ENCODE results near the gene CTXN3. TPM values are rescaled to one million over a fixed set of nuclear protein-coding genes. Genes with fewer than 3 reads are reported as not detected.

CTXN3 gene
- total RNA-seq, 2 experiments from 2014 or later = not detected

GRCh38 chr5:127639828-127640227 lies 9.1 kb upstream of the CTXN3 start:
- intact Hi-C loops (cut with micrococcal nuclease) = no loop called here
- POLR2A ChIA-PET = no interaction called here
- Mint-ChIP-seq H3K27ac (no peak overlapping the region), H3K27me3 (no peaks in the 10 kb centered on the region), H3K4me3 (no peak overlapping the region), H3K4me1 (ENCODE audit: low read depth) (no peaks in the 10 kb centered on the region), H3K36me3 (ENCODE audit: low read depth) (no peaks in the 10 kb centered on the region), H3K9me3 (no peaks in the 10 kb centered on the region)
- no peak for ATAC-seq
- DNase-seq = no peak
- CTCF ChIA-PET = no interaction called here
- TF ChIP-seq CTCF (IDR thresholded peaks at IDR 0.05) = no peak

DNA sequence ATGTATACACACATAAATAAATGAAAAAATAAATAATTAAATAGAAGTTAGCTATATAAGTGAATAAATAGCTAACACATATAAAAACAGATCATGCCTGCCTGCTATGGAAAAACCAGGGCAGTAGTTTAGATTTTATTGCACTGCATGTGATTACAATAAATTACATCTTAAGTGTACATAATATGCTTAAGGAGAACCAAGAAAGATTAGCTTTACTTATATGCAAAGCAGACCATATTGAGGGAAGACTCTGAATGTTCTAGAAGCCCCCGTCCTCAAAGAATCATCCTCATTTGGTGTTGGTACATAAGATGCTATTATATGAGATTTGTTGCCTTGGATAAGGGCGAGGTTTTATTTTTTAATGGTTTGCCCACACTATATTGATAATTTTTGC lies 5.9 kb upstream of the CTXN3 start:
- Mint-ChIP-seq H3K4me3 (no peak overlapping the region), H3K27me3 (no peaks in the 10 kb centered on the region), H3K36me3 (ENCODE audit: low read depth) (no peaks in the 10 kb centered on the region), H3K9me3 (no peaks in the 10 kb centered on the region), H3K27ac (no peak overlapping the region), H3K4me1 (ENCODE audit: low read depth) (no peaks in the 10 kb centered on the region)
- DNase-seq (no peak), ATAC-seq (no peak)
- TF ChIP-seq CTCF (IDR thresholded peaks at IDR 0.05) = no peak
- CTCF ChIA-PET = interaction anchor here (1.3 kb wide), 1 partner anchor 191 kb away, joined by 3 read pairs; no protein-coding TSS in a partner anchor
- POLR2A ChIA-PET = no interaction called here
- intact Hi-C loops (cut with micrococcal nuclease) = no loop called here

GRCh38 chr5:127643607-127644006 lies 5.3 kb upstream of the CTXN3 start:
- Mint-ChIP-seq H3K27me3 (no peaks in the 10 kb centered on the region), H3K9me3 (no peaks in the 10 kb centered on the region), H3K4me3 (no peak overlapping the region), H3K36me3 (ENCODE audit: low read depth) (no peaks in the 10 kb centered on the region), H3K4me1 (ENCODE audit: low read depth) (no peaks in the 10 kb centered on the region), H3K27ac (no peak overlapping the region)
- ChIA-PET POLR2A (no interaction called here), CTCF (interaction anchor here (1.3 kb wide), 1 partner anchor 190 kb away, joined by 3 read pairs; no protein-coding TSS in a partner anchor)
- intact Hi-C loops (cut with micrococcal nuclease) = no loop called here
- ATAC-seq = no peak
- DNase-seq = no peak
- TF ChIP-seq CTCF (IDR thresholded peaks at IDR 0.05) = no peak

- DNase-seq (no peak), ATAC-seq (no peak)
- intact Hi-C loops (cut with micrococcal nuclease) = no loop called here
- ChIA-PET POLR2A (no interaction called here), CTCF (no interaction called here)
- H3K9me3 Mint-ChIP-seq = no peaks in the 10 kb centered on the region
- H3K4me1 Mint-ChIP-seq (ENCODE audit: low read depth) = no peaks in the 10 kb centered on the region
- no peak for TF ChIP-seq CTCF (IDR thresholded peaks at IDR 0.05)
- no peak overlapping the region for H3K27ac Mint-ChIP-seq
- no peaks in the 10 kb centered on the region for H3K27me3 Mint-ChIP-seq
- H3K4me3 Mint-ChIP-seq = no peak overlapping the region
- H3K36me3 Mint-ChIP-seq (ENCODE audit: low read depth) = no peaks in the 10 kb centered on the region
Observed at GRCh38 chr5:127645300-127645726, 3.6 kb upstream of the CTXN3 start.

DNA sequence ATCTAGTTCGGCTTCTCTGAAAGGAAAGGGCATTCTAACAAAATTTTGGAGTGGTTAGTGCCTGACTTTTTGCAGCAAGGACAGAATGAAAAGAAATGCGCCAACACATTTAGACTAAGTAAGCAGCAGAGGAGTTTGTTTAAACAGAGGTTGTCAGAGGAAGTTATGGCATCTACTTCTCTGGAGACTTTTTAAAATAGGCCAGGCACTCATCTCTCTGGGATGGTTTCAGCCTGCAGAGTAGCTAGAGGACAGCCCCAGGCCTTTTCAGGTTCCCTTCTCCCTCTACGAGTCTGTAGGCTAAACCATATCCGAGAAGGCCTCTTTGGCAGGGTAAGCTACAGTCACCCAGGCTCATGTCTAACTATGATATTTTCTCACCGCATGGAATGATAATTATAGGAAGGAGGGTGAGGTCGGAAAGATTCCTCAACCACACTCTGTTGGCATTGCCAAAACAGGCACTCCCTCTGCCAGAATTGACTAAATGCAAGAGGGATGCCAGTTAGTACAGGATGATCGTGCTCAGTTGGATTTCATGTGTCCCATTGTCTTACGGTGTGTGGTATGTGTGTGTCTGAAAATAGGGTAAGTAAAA lies 1.4 kb upstream of the CTXN3 start:
- Mint-ChIP-seq H3K4me3 (no peak overlapping the region), H3K27ac (no peak overlapping the region), H3K4me1 (ENCODE audit: low read depth) (no peaks in the 10 kb centered on the region), H3K27me3 (no peaks in the 10 kb centered on the region), H3K36me3 (ENCODE audit: low read depth) (no peaks in the 10 kb centered on the region), H3K9me3 (no peaks in the 10 kb centered on the region)
- ChIA-PET POLR2A (no interaction called here), CTCF (no interaction called here)
- ATAC-seq (no peak), DNase-seq (no peak)
- intact Hi-C loops (cut with micrococcal nuclease) = no loop called here
- TF ChIP-seq CTCF (IDR thresholded peaks at IDR 0.05) = no peak

Data from activated CD8-positive, alpha-beta T cell treated with anti-CD3 and anti-CD28 coated beads for 36 hours (primary cell).